Endodermal cell (in vitro differentiated cells): Measurements from ENCODE around the gene BLZF1. TPM values are rescaled to one million over a fixed set of nuclear protein-coding genes. Genes with fewer than 3 reads are reported as not detected.

ENCODE experiments used
- DNase-seq: peaks from one replicate; pipeline ENCODE4 v3.0.0-alpha.2; 2017
- H3K27ac ChIP-seq: 2 replicates; pipeline ENCODE4 v1.5.1; 2013; ENCODE audit warnings: mild to moderate bottlenecking, low read depth, low read length, moderate library complexity
- H3K27me3 ChIP-seq: 2 replicates; pipeline ENCODE4 v1.6.1; 2013; ENCODE audit warnings: mild to moderate bottlenecking, low read length, moderate library complexity; ENCODE audit not compliant: insufficient read depth, control insufficient read depth, poor library complexity, severe bottlenecking
- H3K36me3 ChIP-seq: 2 replicates; pipeline ENCODE4 v1.7.0; 2013; ENCODE audit warnings: mild to moderate bottlenecking, low read length, moderate library complexity; ENCODE audit not compliant: control insufficient read depth, insufficient read depth
- H3K4me1 ChIP-seq: one replicate; pipeline ENCODE4 v1.7.0; 2013; ENCODE audit warnings: low read length; ENCODE audit not compliant: control insufficient read depth, insufficient read depth
- H3K4me3 ChIP-seq: 2 replicates; pipeline ENCODE4 v1.5.1; 2013; ENCODE audit warnings: mild to moderate bottlenecking, low read length, moderate library complexity
- H3K9ac ChIP-seq: 2 replicates; pipeline ENCODE4 v1.6.1; 2013; ENCODE audit warnings: mild to moderate bottlenecking, low read length, moderate library complexity; ENCODE audit not compliant: poor library complexity, severe bottlenecking; ENCODE audit errors: extremely low read depth
- H3K9me3 ChIP-seq: 2 replicates; pipeline ENCODE4 v1.6.1; 2013; ENCODE audit warnings: mild to moderate bottlenecking, low read length, moderate library complexity; ENCODE audit not compliant: control insufficient read depth
- H3K27ac Mint-ChIP-seq: 2 replicates; pipeline ENCODE4 v1.8.0; 2020; ENCODE audit warnings: mixed read lengths
- H3K27me3 Mint-ChIP-seq: 2 replicates; pipeline ENCODE4 v1.8.0; 2021; ENCODE audit warnings: mild to moderate bottlenecking, mixed read lengths; ENCODE audit not compliant: insufficient read depth
- H3K36me3 Mint-ChIP-seq: 2 replicates; pipeline ENCODE4 v1.8.0; 2020; ENCODE audit warnings: low read depth, mixed read lengths
- H3K4me1 Mint-ChIP-seq: 2 replicates; pipeline ENCODE4 v1.8.0; 2020; ENCODE audit warnings: mixed read lengths
- H3K4me3 Mint-ChIP-seq: 2 replicates; pipeline ENCODE4 v1.8.0; 2020; ENCODE audit warnings: mild to moderate bottlenecking, moderate library complexity, mixed read lengths
- H3K9me3 Mint-ChIP-seq: 2 replicates; pipeline ENCODE4 v1.8.0; 2020; ENCODE audit warnings: mild to moderate bottlenecking, mixed read lengths
- WGBS, 2 experiments: methylation state at CpG; one replicate each; pipeline versions ENCODE4 v1.1.5 to v1.1.7; 2013; ENCODE audit warnings: missing lambda C conversion rate in 2 of 2, mixed read lengths in 1 of 2; ENCODE audit not compliant: insufficient coverage in 1 of 2, insufficient read length in 1 of 2; 5-methylcytosine and 5-hydroxymethylcytosine counted together
- total RNA-seq, 2 donors: library from RNA; stranded (reverse); fragmentation: NEBNext Ultra II Directional in 1 of 2; extraction: Animal tissue kit (Norgen Biotek cat#: 25700) in 1 of 2; gene quantifications; 2 replicates in 1 of 2; 3 replicates in 1 of 2; pipeline ENCODE4 v1.2.1, GENCODE V29; 2021
- TF ChIP-seq, protein P1 (sequence below): fragments of 200-600 bp; sonication (generic); conservative IDR thresholded peaks from 2 replicates; pipeline ENCODE4 v1.5.0; 2021; ENCODE audit warnings: antibody characterized with exemption, mild to moderate bottlenecking

BLZF1 gene
- total RNA-seq, 2 donors from 2014 or later = 16.8 to 18.4 TPM

DNA sequence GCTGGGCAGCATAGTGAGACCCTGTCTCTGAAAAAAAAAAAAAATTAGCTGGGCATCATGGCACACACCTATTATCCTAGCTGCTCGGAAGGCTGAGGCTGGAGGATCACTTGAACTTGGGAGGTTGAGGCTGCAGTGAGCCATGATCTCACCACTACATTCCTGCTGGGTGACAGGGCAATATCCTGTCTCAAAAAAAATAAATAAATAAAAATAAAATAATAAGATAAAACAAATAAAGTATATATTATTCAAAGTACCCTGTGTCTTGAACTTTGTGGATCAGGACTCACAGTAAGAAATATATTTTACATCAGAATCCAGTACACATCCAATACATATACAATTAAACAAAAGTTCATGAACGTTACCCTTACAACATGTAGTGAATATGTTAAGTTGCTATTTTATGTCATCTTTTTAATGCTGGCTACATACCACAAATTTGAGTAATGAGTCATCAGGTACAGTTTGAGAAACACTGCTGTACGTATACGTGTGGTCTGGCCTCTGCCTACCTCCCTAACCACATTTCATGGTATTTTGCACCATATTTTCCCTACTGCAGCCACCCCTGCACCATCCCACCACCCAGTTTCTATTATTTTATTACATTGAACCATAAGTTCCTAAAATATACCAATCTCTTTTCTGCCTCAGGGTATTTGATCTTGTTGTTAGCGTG is 4.8 kb upstream of the BLZF1 start:
- no peak overlapping the region for H3K4me3 Mint-ChIP-seq
- 95 to 96% methylated on average over 2 to 5 of the region's 5 CpGs for WGBS, 2 experiments
- H3K9me3 Mint-ChIP-seq = no peaks in the 10 kb centered on the region
- peaks cover 6% of the 10 kb centered on the region for H3K36me3 Mint-ChIP-seq
- no peaks in the 10 kb centered on the region for H3K4me1 ChIP-seq
- H3K27me3 Mint-ChIP-seq = no peaks in the 10 kb centered on the region
- H3K4me3 ChIP-seq = no peak overlapping the region
- H3K9ac ChIP-seq = no peak overlapping the region
- no peaks in the 10 kb centered on the region for H3K27me3 ChIP-seq
- DNase-seq = no peak
- peaks cover 9% of the 10 kb centered on the region for H3K9me3 ChIP-seq
- no peak overlapping the region for H3K27ac Mint-ChIP-seq
- no peak overlapping the region for H3K27ac ChIP-seq
- H3K36me3 ChIP-seq = no peaks in the 10 kb centered on the region
- TF ChIP-seq, protein P1, sequence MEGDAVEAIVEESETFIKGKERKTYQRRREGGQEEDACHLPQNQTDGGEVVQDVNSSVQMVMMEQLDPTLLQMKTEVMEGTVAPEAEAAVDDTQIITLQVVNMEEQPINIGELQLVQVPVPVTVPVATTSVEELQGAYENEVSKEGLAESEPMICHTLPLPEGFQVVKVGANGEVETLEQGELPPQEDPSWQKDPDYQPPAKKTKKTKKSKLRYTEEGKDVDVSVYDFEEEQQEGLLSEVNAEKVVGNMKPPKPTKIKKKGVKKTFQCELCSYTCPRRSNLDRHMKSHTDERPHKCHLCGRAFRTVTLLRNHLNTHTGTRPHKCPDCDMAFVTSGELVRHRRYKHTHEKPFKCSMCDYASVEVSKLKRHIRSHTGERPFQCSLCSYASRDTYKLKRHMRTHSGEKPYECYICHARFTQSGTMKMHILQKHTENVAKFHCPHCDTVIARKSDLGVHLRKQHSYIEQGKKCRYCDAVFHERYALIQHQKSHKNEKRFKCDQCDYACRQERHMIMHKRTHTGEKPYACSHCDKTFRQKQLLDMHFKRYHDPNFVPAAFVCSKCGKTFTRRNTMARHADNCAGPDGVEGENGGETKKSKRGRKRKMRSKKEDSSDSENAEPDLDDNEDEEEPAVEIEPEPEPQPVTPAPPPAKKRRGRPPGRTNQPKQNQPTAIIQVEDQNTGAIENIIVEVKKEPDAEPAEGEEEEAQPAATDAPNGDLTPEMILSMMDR = no peak
- H3K4me1 Mint-ChIP-seq = no peaks in the 10 kb centered on the region

DNA sequence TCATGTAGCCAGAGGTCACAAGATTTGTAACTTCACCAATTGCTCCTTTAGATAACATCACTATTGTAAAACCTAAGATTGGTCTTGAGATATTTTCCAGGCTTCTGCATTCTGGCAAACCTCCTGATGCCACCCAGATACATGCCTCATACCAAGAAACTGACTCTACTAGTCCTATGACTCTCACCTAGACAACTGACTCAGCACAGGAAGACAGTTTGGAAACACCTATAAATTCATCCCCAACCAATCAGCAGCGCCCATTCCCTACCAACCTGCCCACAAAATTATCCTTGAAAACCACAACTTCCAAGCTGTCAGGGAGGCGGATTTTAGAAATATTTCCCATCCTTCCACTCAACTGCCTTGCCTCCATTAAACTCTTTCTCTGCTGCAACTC is 3.0 kb upstream of the BLZF1 start:
- DNase-seq = no peak
- Mint-ChIP-seq H3K9me3 (no peaks in the 10 kb centered on the region), H3K4me1 (peaks cover 5% of the 10 kb centered on the region), H3K4me3 (no peak overlapping the region), H3K27ac (no peak overlapping the region), H3K36me3 (peaks cover 9% of the 10 kb centered on the region), H3K27me3 (no peaks in the 10 kb centered on the region)
- TF ChIP-seq, protein P1 = no peak
- Histone ChIP-seq H3K27me3 (no peaks in the 10 kb centered on the region), H3K36me3 (peaks cover 2% of the 10 kb centered on the region), H3K27ac (no peak overlapping the region), H3K9ac (no peak overlapping the region), H3K4me1 (no peaks in the 10 kb centered on the region), H3K4me3 (no peak overlapping the region), H3K9me3 (peaks cover 9% of the 10 kb centered on the region)
- WGBS, 2 experiments = 85 to 100% methylated on average over 1 to 2 of the region's 2 CpGs

DNA sequence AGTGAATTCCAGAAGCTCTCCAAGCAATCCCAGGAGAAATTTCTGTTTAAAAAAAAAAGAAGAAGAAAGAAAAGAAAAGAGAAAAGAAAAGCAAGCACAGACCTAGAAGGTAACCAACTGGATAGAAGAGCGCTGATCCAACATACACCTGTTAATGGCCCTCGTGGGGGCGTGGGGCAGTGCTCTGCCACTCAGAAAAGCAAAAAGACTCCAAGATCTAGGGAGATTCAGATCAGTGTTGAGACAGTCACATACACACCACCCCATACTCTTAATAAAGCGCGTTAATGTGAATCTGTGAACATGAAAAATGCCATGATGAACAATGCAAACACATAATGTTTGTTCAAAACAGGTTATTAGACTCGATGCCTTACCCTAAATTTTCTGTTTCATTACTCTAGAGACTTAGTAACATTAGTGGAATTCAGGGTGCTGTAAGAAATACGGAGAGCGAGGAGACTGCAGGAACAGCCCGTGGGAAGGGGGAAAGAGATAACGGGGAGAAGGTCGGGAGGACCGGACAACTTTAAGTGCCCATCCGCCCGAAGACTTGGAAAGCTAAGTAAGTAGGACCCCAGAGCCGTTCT is 804 bp upstream of the BLZF1 start:
- DNase-seq = no peak
- Mint-ChIP-seq H3K36me3 (peaks cover 19% of the 10 kb centered on the region), H3K4me3 (no peak overlapping the region), H3K27ac (no peak overlapping the region), H3K4me1 (peaks cover 5% of the 10 kb centered on the region), H3K9me3 (no peaks in the 10 kb centered on the region), H3K27me3 (no peaks in the 10 kb centered on the region)
- TF ChIP-seq, protein P1 = no peak
- H3K36me3 ChIP-seq = peaks cover 19% of the 10 kb centered on the region
- no peaks in the 10 kb centered on the region for H3K27me3 ChIP-seq
- H3K9ac ChIP-seq = no peak overlapping the region
- 6 to 15% methylated on average over 10 to 15 of the region's 15 CpGs for WGBS, 2 experiments
- peaks cover 9% of the 10 kb centered on the region for H3K9me3 ChIP-seq
- H3K4me3 ChIP-seq = peak overlapping the region; percentile 99
- no peak overlapping the region for H3K27ac ChIP-seq
- H3K4me1 ChIP-seq = no peaks in the 10 kb centered on the region
